ENCODE measurements around the gene DNAH14.
"Not testable (repeated sequence)": the region's sequence is repeated elsewhere in the genome, so short reads cannot be mapped to it uniquely, and the experiment has no call there.

The DNAH14 gene

GRCh38 chr1:224929335-224930237 lies at the start of gene DNAH14:
TSS of gene DNAH14 (plus strand) at chr1:224929675. CDS start at chr1:224952703, 23,028 bp downstream.
- DNase-seq = peak; percentile 65 to 92

GRCh38 chr1:224880593-224881307 lies 48.7 kb upstream of the DNAH14 start:
- no peak for DNase-seq

GRCh38 chr1:224881308-224881692 lies 48.2 kb upstream of the DNAH14 start:
- not testable (repeated sequence) for DNase-seq

GRCh38 chr1:224881762-224882211 lies 47.7 kb upstream of the DNAH14 start:
- DNase-seq = no peak

- DNase-seq = no peak
Observed at GRCh38 chr1:224882264-224882663, 47.2 kb upstream of the DNAH14 start.

GRCh38 chr1:224883091-224883490 lies 46.4 kb upstream of the DNAH14 start:
- DNase-seq = no peak

- DNase-seq = no peak
Observed at GRCh38 chr1:224884361-224884801, 45.1 kb upstream of the DNAH14 start.

GRCh38 chr1:224885376-224885775 lies 44.1 kb upstream of the DNAH14 start:
- DNase-seq = not testable (repeated sequence)

- peak in 1 of 2 experiments; percentile 50 for DNase-seq
Observed at GRCh38 chr1:224894915-224895314, 34.6 kb upstream of the DNAH14 start.

- DNase-seq = no peak
Observed at GRCh38 chr1:224896130-224896781, 33.2 kb upstream of the DNAH14 start.

GRCh38 chr1:224897529-224898327 lies 31.7 kb upstream of the DNAH14 start:
- no peak for DNase-seq

- DNase-seq = no peak
Observed at GRCh38 chr1:224898937-224899336, 30.5 kb upstream of the DNAH14 start.

- no peak for DNase-seq
Observed at GRCh38 chr1:224900062-224900630, 29.3 kb upstream of the DNAH14 start.

GRCh38 chr1:224901087-224901810 lies 28.2 kb upstream of the DNAH14 start:
- no peak for DNase-seq

- DNase-seq = no peak
Observed at GRCh38 chr1:224903955-224904354, 25.5 kb upstream of the DNAH14 start.

GRCh38 chr1:224906340-224906739 lies 23.1 kb upstream of the DNAH14 start:
- no peak for DNase-seq

GRCh38 chr1:224911217-224911616 lies 18.3 kb upstream of the DNAH14 start:
- DNase-seq = no peak

GRCh38 chr1:224914292-224914900 lies 15.1 kb upstream of the DNAH14 start:
- no peak for DNase-seq

- no peak for DNase-seq
Observed at GRCh38 chr1:224919508-224919907, 10.0 kb upstream of the DNAH14 start.

GRCh38 chr1:224920930-224921329 lies 8.5 kb upstream of the DNAH14 start:
- no peak for DNase-seq

GRCh38 chr1:224921354-224921753 lies 8.1 kb upstream of the DNAH14 start:
- no peak for DNase-seq

All from NCI-H526 (cell line).